Stimulated activated naive CD8-positive, alpha-beta T cell treated with anti-CD3 and anti-CD28 coated beads, Interleukin-15, Interleukin-2, amounts not matched to agents 100 U/mL and 50 U/mL, for 24 hours (primary cell): ENCODE results near the gene AMZ1.

Experiments
- ATAC-seq: fragments of 150-1000 bp; cut with Tn5 transposase; one replicate; pipeline ENCODE4 v1.10.0; 2021
- DNase-seq: peaks from one replicate; pipeline ENCODE4 v3.0.0; 2021

AMZ1 gene

GRCh38 chr7:2753148-2753547, 65.1 kb downstream of the AMZ1 start:
- DNase-seq (no peak), ATAC-seq (no peak)

GRCh38 chr7:2754086-2754485, 66.1 kb downstream of the AMZ1 start:
- DNase-seq, result no peak
- ATAC-seq, result no peak

- DNase-seq (no peak), ATAC-seq (no peak)
Observed at GRCh38 chr7:2754912-2755311, 66.9 kb downstream of the AMZ1 start.

GRCh38 chr7:2755531-2755930, 67.5 kb downstream of the AMZ1 start:
- DNase-seq (no peak), ATAC-seq (no peak)

- ATAC-seq (peak; percentile 4), DNase-seq (no peak)
Observed at GRCh38 chr7:2757361-2757903, 69.4 kb downstream of the AMZ1 start.

GRCh38 chr7:2757904-2758672, 70.1 kb downstream of the AMZ1 start:
- ATAC-seq, result peak; percentile 99
- DNase-seq, result peak; percentile 75

GRCh38 chr7:2758673-2759616, 70.9 kb downstream of the AMZ1 start:
- ATAC-seq (peak; percentile 24), DNase-seq (no peak)

- DNase-seq (no peak), ATAC-seq (no peak)
Observed at GRCh38 chr7:2759736-2760097, 71.7 kb downstream of the AMZ1 start.

GRCh38 chr7:2760098-2760889, 72.3 kb downstream of the AMZ1 start:
- DNase-seq, result no peak
- no peak for ATAC-seq

GRCh38 chr7:2761131-2761624, 73.2 kb downstream of the AMZ1 start:
- ATAC-seq (no peak), DNase-seq (no peak)

GRCh38 chr7:2761801-2762497, 73.9 kb downstream of the AMZ1 start:
- DNase-seq, result no peak
- ATAC-seq, result no peak

- DNase-seq, result no peak
- ATAC-seq, result no peak
Observed at GRCh38 chr7:2763597-2763996, 75.6 kb downstream of the AMZ1 start.

GRCh38 chr7:2764621-2765020, 76.6 kb downstream of the AMZ1 start:
- ATAC-seq (no peak), DNase-seq (no peak)
